HEK293T (cell line): ENCODE data around the gene CRIP3.

Experiments
- CTCF ChIA-PET: fragments of 350-600 bp; formaldehyde crosslinking; extraction: SDS; loops from one replicate; lab custom pipeline; 2021; ENCODE audit warnings: antibody characterized with exemption, inconsistent platforms; lab: Yijun Ruan, JAX
- POLR2A ChIA-PET: fragments of 350-600 bp; formaldehyde crosslinking; extraction: SDS; loops from one replicate; lab custom pipeline; 2020; ENCODE audit warnings: antibody characterized with exemption, inconsistent platforms; lab: Yijun Ruan, JAX
- DNase-seq: peaks from one replicate; pipeline ENCODE4 v3.0.0; 2012; ENCODE audit warnings: mixed read lengths; ENCODE audit errors: extremely low spot score
- ARNT ChIP-seq: fragments of 450-650 bp; IDR thresholded peaks from 2 replicates; pipeline ENCODE4 v1.6.1; 2017; ENCODE audit warnings: mild to moderate bottlenecking
- BHLHE40 ChIP-seq: fragments of 450-650 bp; IDR thresholded peaks from 2 replicates; pipeline ENCODE4 v1.6.1; 2016; ENCODE audit warnings: mild to moderate bottlenecking, moderate library complexity, borderline replicate concordance
- CTBP1 ChIP-seq: fragments of 450-650 bp; IDR thresholded peaks from 2 replicates; pipeline ENCODE4 v1.6.1; 2016; ENCODE audit warnings: borderline replicate concordance
- ELF4 ChIP-seq: fragments of 450-650 bp; IDR thresholded peaks from 2 replicates; pipeline ENCODE4 v1.6.1; 2017; ENCODE audit warnings: antibody characterized with exemption
- FOXA1 ChIP-seq: fragments of 450-650 bp; IDR thresholded peaks from 2 replicates; pipeline ENCODE4 v1.6.1; 2016; ENCODE audit warnings: mild to moderate bottlenecking
- FOXK2 ChIP-seq: fragments of 450-650 bp; IDR thresholded peaks from 2 replicates; pipeline ENCODE4 v1.6.1; 2016; ENCODE audit warnings: mild to moderate bottlenecking
- FOXM1 ChIP-seq: fragments of 450-650 bp; IDR thresholded peaks from 2 replicates; pipeline ENCODE4 v1.6.1; 2017; ENCODE audit warnings: mild to moderate bottlenecking, borderline replicate concordance
- HDGF ChIP-seq: fragments of 450-650 bp; IDR thresholded peaks from 2 replicates; pipeline ENCODE4 v1.6.1; 2017; ENCODE audit warnings: antibody characterized with exemption, borderline replicate concordance
- L3MBTL2 ChIP-seq: fragments of 450-650 bp; conservative IDR thresholded peaks from 2 replicates; pipeline ENCODE4 v1.6.1; 2016; ENCODE audit warnings: mild to moderate bottlenecking
- LEF1 ChIP-seq: fragments of 450-650 bp; IDR thresholded peaks from 2 replicates; pipeline ENCODE4 v1.6.1; 2017; ENCODE audit warnings: mild to moderate bottlenecking, borderline replicate concordance
- NFRKB ChIP-seq: fragments of 450-650 bp; IDR thresholded peaks from 2 replicates; pipeline ENCODE4 v1.6.1; 2016; ENCODE audit warnings: mild to moderate bottlenecking, moderate library complexity
- SP1 ChIP-seq: fragments of 450-650 bp; IDR thresholded peaks from 2 replicates; pipeline ENCODE4 v1.6.1; 2017
- SUZ12 ChIP-seq: fragments of 450-650 bp; IDR thresholded peaks from 2 replicates; pipeline ENCODE4 v1.6.1; 2016; ENCODE audit warnings: mild to moderate bottlenecking
- TARDBP ChIP-seq: fragments of 450-650 bp; IDR thresholded peaks from 2 replicates; pipeline ENCODE4 v1.6.1; 2016
- ZNF384 ChIP-seq: fragments of 450-650 bp; IDR thresholded peaks from 2 replicates; pipeline ENCODE4 v1.6.1; 2016
- TF ChIP-seq, protein P1 (sequence below): fragments of 450-650 bp; IDR thresholded peaks from 2 replicates; pipeline ENCODE4 v1.6.1; 2016

Gene CRIP3

DNA sequence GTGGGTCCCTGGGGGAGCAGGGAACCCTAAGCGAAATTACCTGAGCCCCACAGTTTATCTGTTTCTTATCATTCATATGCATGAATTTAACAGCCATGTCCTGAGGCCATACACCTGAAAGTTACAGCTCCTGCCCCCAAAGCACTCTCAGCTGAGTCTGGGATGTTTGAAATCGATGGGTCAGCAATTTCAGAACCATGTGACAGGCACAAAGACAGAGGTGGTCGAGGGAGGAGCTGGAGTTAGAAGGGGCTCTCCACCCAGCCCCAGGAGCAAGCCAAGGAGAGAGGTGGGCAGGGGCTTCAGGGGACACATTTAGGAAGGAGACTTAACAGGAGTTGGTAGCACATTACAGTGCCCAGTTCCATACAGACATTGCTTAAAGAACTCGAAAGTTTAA, 50.4 kb downstream of the CRIP3 start:
- no peak for DNase-seq
- CTCF ChIA-PET: no interaction called here
- TF ChIP-seq FOXK2 (no peak), LEF1 (no peak), ELF4 (no peak), FOXA1 (no peak), CTBP1 (no peak), SP1 (no peak), SUZ12 (no peak), ARNT (no peak), NFRKB (no peak)
- TF ChIP-seq, protein P1, sequence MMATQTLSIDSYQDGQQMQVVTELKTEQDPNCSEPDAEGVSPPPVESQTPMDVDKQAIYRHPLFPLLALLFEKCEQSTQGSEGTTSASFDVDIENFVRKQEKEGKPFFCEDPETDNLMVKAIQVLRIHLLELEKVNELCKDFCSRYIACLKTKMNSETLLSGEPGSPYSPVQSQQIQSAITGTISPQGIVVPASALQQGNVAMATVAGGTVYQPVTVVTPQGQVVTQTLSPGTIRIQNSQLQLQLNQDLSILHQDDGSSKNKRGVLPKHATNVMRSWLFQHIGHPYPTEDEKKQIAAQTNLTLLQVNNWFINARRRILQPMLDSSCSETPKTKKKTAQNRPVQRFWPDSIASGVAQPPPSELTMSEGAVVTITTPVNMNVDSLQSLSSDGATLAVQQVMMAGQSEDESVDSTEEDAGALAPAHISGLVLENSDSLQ: no peak
- POLR2A ChIA-PET: interaction anchor here (1.0 kb wide), 2 partner anchors 11 to 111 kb away, joined by 3 read pairs; partner anchors contain the start of gene ZNF318

DNA sequence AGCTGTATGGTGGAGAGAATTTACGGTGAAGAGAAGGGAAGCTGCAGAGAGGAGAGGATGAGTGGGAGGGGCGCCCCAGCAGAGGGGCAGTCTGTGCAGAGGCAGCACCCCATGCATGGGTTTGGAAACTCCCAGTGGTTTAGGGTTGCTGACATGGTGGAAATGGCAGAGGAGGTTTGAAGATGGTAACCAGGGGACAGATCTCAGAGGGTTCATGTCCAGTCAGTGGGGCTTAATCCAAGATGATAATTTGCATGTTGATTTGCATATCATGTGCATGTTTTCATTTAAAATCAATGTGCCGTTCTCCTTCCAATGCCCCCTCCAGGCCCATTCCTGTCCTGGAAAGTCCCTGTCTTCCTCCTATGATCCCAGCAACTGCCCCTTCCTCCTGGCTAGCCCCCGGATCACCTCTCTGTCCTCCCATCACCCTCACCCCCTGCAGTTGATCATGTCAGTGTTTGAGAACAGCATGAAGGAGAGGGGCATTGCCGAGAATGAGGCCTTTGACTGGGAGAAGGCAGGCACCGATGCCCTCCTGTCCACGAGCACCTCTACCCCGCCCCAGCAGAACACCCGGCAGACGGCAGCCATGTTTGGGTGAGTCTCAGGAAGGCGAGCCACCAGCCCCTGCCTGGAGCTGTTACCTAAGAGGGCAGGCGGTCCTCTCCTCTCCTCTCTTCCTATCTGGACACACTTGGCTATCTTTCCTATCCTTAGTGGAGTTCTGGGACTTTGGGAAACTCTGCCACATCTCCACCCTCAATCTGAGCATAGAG, 51.1 kb downstream of the CRIP3 start:
- DNase-seq: no peak
- CTCF ChIA-PET: no interaction called here
- TF ChIP-seq TARDBP (no peak), ARNT (no peak), ZNF384 (no peak), BHLHE40 (no peak), SP1 (no peak), FOXK2 (no peak), FOXM1 (no peak), ELF4 (no peak), HDGF (no peak), LEF1 (no peak), CTBP1 (no peak), SUZ12 (no peak), NFRKB (no peak), L3MBTL2 (no peak), FOXA1 (no peak)
- TF ChIP-seq, protein P1: no peak
- POLR2A ChIA-PET: interaction anchor here (1.0 kb wide), 1 partner anchor 112 kb away, joined by 3 read pairs; the partner anchor contains the start of gene ZNF318

DNA sequence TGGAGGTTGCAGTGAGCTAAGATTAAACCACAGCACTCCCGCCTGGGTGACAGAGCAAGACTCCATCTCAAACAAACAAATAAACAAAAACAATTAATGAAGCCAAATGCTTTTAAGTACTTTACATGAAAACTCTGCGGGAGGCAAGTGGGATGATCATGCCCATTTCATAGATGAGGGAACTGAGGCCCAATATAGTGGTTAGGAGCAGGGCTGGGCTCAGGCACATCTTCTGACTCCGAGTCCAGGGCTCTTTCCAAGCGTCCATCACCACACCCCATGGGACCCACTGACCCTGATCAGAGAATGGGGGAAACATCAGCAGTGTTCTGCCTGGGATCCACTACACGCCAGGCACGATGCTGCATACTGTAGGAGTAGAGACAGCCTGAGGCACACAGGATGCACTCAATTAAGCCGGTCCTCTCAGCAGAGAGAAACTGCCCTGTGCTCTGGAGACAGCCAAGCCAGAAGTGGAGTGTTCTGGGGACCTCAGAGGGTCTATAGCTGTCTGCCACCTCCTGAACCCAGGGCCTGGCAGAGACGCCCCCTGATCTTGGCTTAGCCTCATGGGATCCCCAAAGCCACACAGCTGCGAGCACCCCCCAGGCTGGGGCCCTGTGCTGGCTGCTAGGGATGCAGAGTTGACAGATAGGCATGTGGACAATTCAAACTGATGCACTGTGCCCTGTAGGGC, 51.8 kb downstream of the CRIP3 start:
- no peak for TF ChIP-seq L3MBTL2
- TF ChIP-seq FOXA1: no peak
- no peak for TF ChIP-seq ELF4
- no peak for TF ChIP-seq BHLHE40
- no peak for TF ChIP-seq SP1
- no peak for TF ChIP-seq CTBP1
- no peak for TF ChIP-seq ZNF384
- no peak for DNase-seq
- ChIA-PET CTCF (interaction anchor here (0.7 kb wide), 1 partner anchor 15 kb away, joined by 3 read pairs; no protein-coding TSS in a partner anchor), POLR2A (interaction anchor here (1.4 kb wide), 1 partner anchor 10 kb away, joined by 7 read pairs; no protein-coding TSS in a partner anchor)
